GM23338 (cell line): Measurements from ENCODE around the gene AMOTL1. TPM values are rescaled to one million over a fixed set of nuclear protein-coding genes. Genes with fewer than 3 reads are reported as not detected.

Experiments used
- ATAC-seq: fragments of 200-7000 bp; cut with Tn5 transposase; 3 replicates; pipeline ENCODE4 v1.9.1; 2020
- DNase-seq: peaks from one replicate; pipeline ENCODE4 v3.0.0-alpha.2; 2015; ENCODE audit warnings: low spot score
- H2AFZ ChIP-seq: fragments of 200-600 bp; sonication (generic); 2 replicates; pipeline ENCODE4 v1.8.0; 2016; ENCODE audit warnings: antibody characterized with exemption, mild to moderate bottlenecking, moderate library complexity
- H3F3A ChIP-seq: fragments of 200-600 bp; sonication (generic); replicated peaks from 2 replicates; pipeline ENCODE4 v1.8.0; 2017; ENCODE audit warnings: antibody characterized with exemption, mixed run types, low read depth
- H3K27ac ChIP-seq: fragments of 200-600 bp; sonication (generic); 2 replicates; pipeline ENCODE4 v1.6.1; 2016; ENCODE audit warnings: low read depth
- H3K27me3 ChIP-seq: fragments of 200-600 bp; sonication (generic); 2 replicates; pipeline ENCODE4 v1.8.0; 2016; ENCODE audit warnings: mild to moderate bottlenecking, mixed run types, moderate library complexity; ENCODE audit not compliant: insufficient read depth
- H3K36me3 ChIP-seq: fragments of 200-600 bp; sonication (generic); 2 replicates; pipeline ENCODE4 v1.8.0; 2016; ENCODE audit warnings: mild to moderate bottlenecking; ENCODE audit not compliant: insufficient read depth
- H3K4me1 ChIP-seq: fragments of 200-600 bp; sonication (generic); 2 replicates; pipeline ENCODE4 v1.8.0; 2016; ENCODE audit warnings: mild to moderate bottlenecking, moderate library complexity; ENCODE audit not compliant: insufficient read depth
- H3K4me2 ChIP-seq: fragments of 200-600 bp; sonication (generic); 2 replicates; pipeline ENCODE4 v1.7.1; 2017; ENCODE audit warnings: mixed run types
- H3K4me3 ChIP-seq: fragments of 200-600 bp; sonication (generic); 2 replicates; pipeline ENCODE4 v1.6.1; 2016; ENCODE audit warnings: mixed run types
- H3K79me2 ChIP-seq: fragments of 200-600 bp; sonication (generic); replicated peaks from 2 replicates; pipeline ENCODE4 v1.8.0; 2017; ENCODE audit warnings: mild to moderate bottlenecking; ENCODE audit not compliant: insufficient read depth
- H3K9me2 ChIP-seq: fragments of 200-600 bp; sonication (generic); 2 replicates; pipeline ENCODE4 v1.8.0; 2017; ENCODE audit not compliant: insufficient read depth
- H4K20me1 ChIP-seq: fragments of 200-600 bp; sonication (generic); replicated peaks from 2 replicates; pipeline ENCODE4 v1.8.0; 2017; ENCODE audit warnings: mild to moderate bottlenecking; ENCODE audit not compliant: insufficient read depth
- H3K27ac Mint-ChIP-seq: 2 replicates; pipeline ENCODE4 v1.8.0; 2020; ENCODE audit warnings: inconsistent platforms, mild to moderate bottlenecking, moderate library complexity, mixed read lengths
- H3K27me3 Mint-ChIP-seq: 3 replicates; pipeline ENCODE4 v1.8.0; 2022; ENCODE audit warnings: low read depth, mild to moderate bottlenecking, moderate library complexity, mixed read lengths, inconsistent platforms; ENCODE audit not compliant: insufficient read depth, poor library complexity
- H3K36me3 Mint-ChIP-seq: 3 replicates; pipeline ENCODE4 v1.8.0; 2021; ENCODE audit warnings: low read depth, mild to moderate bottlenecking, inconsistent platforms, moderate library complexity, mixed read lengths
- H3K4me1 Mint-ChIP-seq: 3 replicates; pipeline ENCODE4 v1.8.0; 2020; ENCODE audit warnings: mild to moderate bottlenecking, inconsistent platforms, mixed read lengths
- H3K4me3 Mint-ChIP-seq: 3 replicates; pipeline ENCODE4 v1.8.0; 2021; ENCODE audit warnings: moderate library complexity, mild to moderate bottlenecking, inconsistent platforms, mixed read lengths
- H3K9me3 Mint-ChIP-seq: 3 replicates; pipeline ENCODE4 v1.8.0; 2020; ENCODE audit warnings: moderate library complexity, mild to moderate bottlenecking, inconsistent platforms, mixed read lengths
- CREB1 ChIP-seq: fragments of 250-450 bp; sonication (Bioruptor Pico); IDR thresholded peaks from 2 replicates; pipeline ENCODE4 v1.5.0; 2020; ENCODE audit warnings: low read depth, mild to moderate bottlenecking, moderate library complexity
- CTCF ChIP-seq, 2 experiments: fragments of 200-600 bp in 1 of 2; sonication (generic) in 1 of 2; conservative IDR thresholded peaks; 2 replicates each; pipeline versions ENCODE4 v1.5.1 to v1.6.1; 2016 to 2017; ENCODE audit warnings: antibody characterized with exemption in 2 of 2, low read depth in 2 of 2, mild to moderate bottlenecking in 2 of 2, moderate library complexity in 1 of 2
- ETS1 ChIP-seq: IDR thresholded peaks from 2 replicates; pipeline ENCODE4 v1.6.1; 2016; ENCODE audit warnings: antibody characterized with exemption
- EZH2 ChIP-seq: fragments of 200-600 bp; sonication (generic); IDR thresholded peaks from one replicate; pipeline ENCODE4 v1.8.0; 2017; ENCODE audit warnings: antibody characterized with exemption, mild to moderate bottlenecking, low read depth; ENCODE audit not compliant: unreplicated experiment
- EZH2phosphoT487 ChIP-seq: fragments of 200-600 bp; sonication (generic); IDR thresholded peaks from one replicate; pipeline ENCODE4 v1.8.1; 2018; ENCODE audit warnings: antibody characterized with exemption; ENCODE audit not compliant: unreplicated experiment
- JUNB ChIP-seq: IDR thresholded peaks from one replicate; pipeline ENCODE4 v1.6.1; 2016; ENCODE audit warnings: antibody characterized with exemption; ENCODE audit not compliant: unreplicated experiment
- NANOG ChIP-seq: IDR thresholded peaks from 2 replicates; pipeline ENCODE4 v1.6.1; 2016; ENCODE audit warnings: antibody characterized with exemption, borderline replicate concordance
- POLR2AphosphoS5 ChIP-seq: IDR thresholded peaks from 2 replicates; pipeline ENCODE4 v1.6.1; 2016; ENCODE audit warnings: antibody characterized with exemption, low read depth
- REST ChIP-seq: IDR thresholded peaks from one replicate; pipeline ENCODE4 v1.6.1; 2018; ENCODE audit warnings: antibody characterized with exemption; ENCODE audit not compliant: unreplicated experiment
- STAT1 ChIP-seq: IDR thresholded peaks from one replicate; pipeline ENCODE4 v1.6.1; 2016; ENCODE audit warnings: antibody characterized with exemption; ENCODE audit not compliant: unreplicated experiment
- ZNF114 ChIP-seq: fragments of 250-450 bp; sonication (Bioruptor Pico); IDR thresholded peaks from 2 replicates; pipeline ENCODE4 v1.5.0; 2020; ENCODE audit warnings: mild to moderate bottlenecking, moderate library complexity
- ZNF331 ChIP-seq: fragments of 250-450 bp; sonication (Bioruptor Pico); IDR thresholded peaks from 2 replicates; pipeline ENCODE4 v1.5.0; 2020; ENCODE audit warnings: low read depth, mild to moderate bottlenecking, moderate library complexity
- ZNF462 ChIP-seq: fragments of 250-450 bp; sonication (Bioruptor Pico); IDR thresholded peaks from 2 replicates; pipeline ENCODE4 v1.5.0; 2020; ENCODE audit warnings: mild to moderate bottlenecking, moderate library complexity
- polyA plus RNA-seq: library from polyadenylated mRNA; unstranded; fragments of >200 nt; fragmentation: Nextera tagmentation; extraction: Ambion mirVana; gene quantifications from 2 replicates; pipeline ENCODE4 v1.2.1, GENCODE V29; 2016
- total RNA-seq: library from RNA; depleted of rRNA; stranded (reverse); fragments of >200 nt; shearing (Covaris generic); gene quantifications from 2 replicates; pipeline ENCODE4 v1.2.3, GENCODE V29; 2014

AMOTL1 gene
- total and polyA plus RNA-seq, 2 experiments from 2014 or later = 4.3 to 18.7 TPM

GRCh38 chr11:94910270-94910669 lies 142.1 kb downstream of the AMOTL1 start:
- Mint-ChIP-seq H3K9me3 (no peaks in the 10 kb centered on the region; the same call in 2 of the 3 replicates), H3K27ac (no peak overlapping the region)

More at GRCh38 chr11:94910270-94910669, 142.1 kb downstream of the AMOTL1 start:
- Histone ChIP-seq H3K4me3 (no peak overlapping the region), H3F3A (no peaks in the 10 kb centered on the region), H3K27me3 (no peaks in the 10 kb centered on the region), H4K20me1 (no peaks in the 10 kb centered on the region), H3K79me2 (no peaks in the 10 kb centered on the region), H3K9me2 (no peaks in the 10 kb centered on the region), H2AFZ (no peak overlapping the region), H3K27ac (no peak overlapping the region), H3K36me3 (no peaks in the 10 kb centered on the region), H3K4me1 (no peaks in the 10 kb centered on the region), H3K4me2 (no peak overlapping the region)
- peaks cover 2% of the 10 kb centered on the region; the same call in 1 of the 3 replicates for H3K4me1 Mint-ChIP-seq
- DNase-seq (no peak), ATAC-seq (no peak)
- no peak for TF ChIP-seq EZH2phosphoT487
- no peak for TF ChIP-seq ZNF114
- no peak for TF ChIP-seq NANOG
- TF ChIP-seq JUNB = no peak
- no peak for TF ChIP-seq ZNF462 (CRISPR knock-in tag)
- no peak for TF ChIP-seq ETS1
- TF ChIP-seq POLR2AphosphoS5 = no peak
- TF ChIP-seq REST = no peak
- TF ChIP-seq ZNF331 (CRISPR knock-in tag) = no peak
- no peak for TF ChIP-seq EZH2
- TF ChIP-seq CREB1 (CRISPR knock-in tag) = no peak
- no peak for TF ChIP-seq CTCF (conservative IDR thresholded peaks at IDR 0.05; ENCODE audit: low read depth in 2 of 2)
- no peak for TF ChIP-seq STAT1
- no peaks in the 10 kb centered on the region for H3K27me3 Mint-ChIP-seq
- no peaks in the 10 kb centered on the region for H3K36me3 Mint-ChIP-seq
- no peak overlapping the region for H3K4me3 Mint-ChIP-seq
